Liver (tissue), 9 donors: ENCODE data around the gene DAND5. TPM values are rescaled to one million over a fixed set of nuclear protein-coding genes. Genes with fewer than 3 reads are reported as not detected.

Source experiments
- DNase-seq: peaks from one replicate; pipeline ENCODE4 v3.0.0-alpha.2; 2017; ENCODE audit warnings: low spot score
- H3K27ac ChIP-seq, 2 donors: one replicate each; pipeline ENCODE4 v1.7.0; 2013; ENCODE audit warnings: inconsistent platforms in 2 of 2, low read length in 2 of 2, control low read depth in 1 of 2, low read depth in 1 of 2, mild to moderate bottlenecking in 1 of 2
- H3K27me3 ChIP-seq, 4 donors: one replicate each; pipeline versions ENCODE4 v1.6.1 to v1.7.0; 2013; ENCODE audit warnings: low read length in 3 of 4, inconsistent platforms in 1 of 4, mild to moderate bottlenecking in 1 of 4, moderate library complexity in 1 of 4; ENCODE audit not compliant: control insufficient read depth in 4 of 4, insufficient read depth in 4 of 4
- H3K36me3 ChIP-seq, 4 donors: one replicate each; pipeline versions ENCODE4 v1.6.1 to v1.7.0; 2013; ENCODE audit warnings: low read length in 3 of 4, mild to moderate bottlenecking in 3 of 4, low read depth in 1 of 4, moderate library complexity in 1 of 4; ENCODE audit not compliant: control insufficient read depth in 4 of 4, insufficient read depth in 3 of 4
- H3K4me1 ChIP-seq, 4 donors: one replicate each; pipeline versions ENCODE4 v1.6.1 to v1.7.0; 2013; ENCODE audit warnings: low read length in 3 of 4, mild to moderate bottlenecking in 3 of 4, moderate library complexity in 1 of 4; ENCODE audit not compliant: control insufficient read depth in 4 of 4, insufficient read depth in 4 of 4
- H3K4me3 ChIP-seq, 3 donors: one replicate each; pipeline versions ENCODE4 v1.6.1 to v1.7.0; 2013; ENCODE audit warnings: low read length in 3 of 3, control low read depth in 1 of 3, low read depth in 1 of 3, mild to moderate bottlenecking in 1 of 3
- H3K9ac ChIP-seq, 2 donors: one replicate each; pipeline ENCODE4 v1.7.0; 2013; ENCODE audit warnings: low read length in 2 of 2, mild to moderate bottlenecking in 2 of 2, moderate library complexity in 2 of 2, control low read depth in 1 of 2, low read depth in 1 of 2
- H3K9me3 ChIP-seq, 4 donors: one replicate each; pipeline versions ENCODE4 v1.6.1 to v1.7.0; 2013; ENCODE audit warnings: low read length in 3 of 4; ENCODE audit not compliant: control insufficient read depth in 4 of 4
- EGR1 ChIP-seq, 2 donors: IDR thresholded peaks; 2 replicates each; pipeline ENCODE4 v1.6.1; 2016 to 2018; ENCODE audit warnings: antibody characterized with exemption in 2 of 2, low read depth in 2 of 2
- FOXA1 ChIP-seq: IDR thresholded peaks from 2 replicates; pipeline ENCODE4 v1.6.1; 2016; ENCODE audit warnings: antibody characterized with exemption
- FOXA2 ChIP-seq: IDR thresholded peaks from 2 replicates; pipeline ENCODE4 v1.6.1; 2016; ENCODE audit warnings: antibody characterized with exemption
- GABPA ChIP-seq, 2 donors: IDR thresholded peaks in 1 of 2; conservative IDR thresholded peaks in 1 of 2; 2 replicates each; pipeline ENCODE4 v1.6.1; 2016; ENCODE audit warnings: antibody characterized with exemption in 2 of 2, mild to moderate bottlenecking in 1 of 2, moderate library complexity in 1 of 2
- HNF4A ChIP-seq, 2 donors: conservative IDR thresholded peaks; 2 replicates each; pipeline ENCODE4 v1.6.1; 2016; ENCODE audit warnings: antibody characterized with exemption in 2 of 2, mild to moderate bottlenecking in 2 of 2
- HNF4G ChIP-seq: IDR thresholded peaks from 2 replicates; pipeline ENCODE4 v1.6.1; 2016; ENCODE audit warnings: antibody characterized with exemption
- JUND ChIP-seq, 2 donors: IDR thresholded peaks; 2 replicates each; pipeline ENCODE4 v1.6.1; 2016; ENCODE audit warnings: antibody characterized with exemption in 2 of 2
- NR2F2 ChIP-seq: IDR thresholded peaks from 2 replicates; pipeline ENCODE4 v1.6.1; 2016; ENCODE audit warnings: antibody characterized with exemption
- RAD21 ChIP-seq, 2 donors: IDR thresholded peaks; 2 replicates each; pipeline ENCODE4 v1.6.1; 2016; ENCODE audit warnings: antibody characterized with exemption in 2 of 2, mild to moderate bottlenecking in 2 of 2
- RXRA ChIP-seq, 2 donors: IDR thresholded peaks; 2 replicates each; pipeline ENCODE4 v1.6.1; 2017 to 2018; ENCODE audit warnings: antibody characterized with exemption in 2 of 2, mild to moderate bottlenecking in 1 of 2
- SP1 ChIP-seq: IDR thresholded peaks from 2 replicates; pipeline ENCODE4 v1.6.1; 2018; ENCODE audit warnings: antibody characterized with exemption, mild to moderate bottlenecking
- TAF1 ChIP-seq: conservative IDR thresholded peaks from 2 replicates; pipeline ENCODE4 v1.6.1; 2016; ENCODE audit warnings: antibody characterized with exemption, mild to moderate bottlenecking
- YY1 ChIP-seq: IDR thresholded peaks from 2 replicates; pipeline ENCODE4 v1.6.1; 2016; ENCODE audit warnings: antibody characterized with exemption, mild to moderate bottlenecking
- WGBS: extraction: QIAGEN DNeasy Blood & Tissue Kit; methylation state at CpG from one replicate; pipeline ENCODE4 v1.1.7; 2013; 5-methylcytosine and 5-hydroxymethylcytosine counted together
- polyA plus RNA-seq, 2 donors: library from polyadenylated mRNA; stranded (reverse) in 1 of 2; unstranded in 1 of 2; fragments of 200-250 nt in 1 of 2; fragments of >200 nt in 1 of 2; fragmentation: Nextera tagmentation in 1 of 2; extraction: Ambion mirVana in 1 of 2; gene quantifications; one replicate each; pipeline versions ENCODE4 v1.2.1 to v1.2.3, GENCODE V29; 2013 to 2015
- total RNA-seq, 2 donors: library from RNA; depleted of rRNA; stranded (reverse); fragments of >200 nt; gene quantifications; one replicate each; pipeline ENCODE4 v1.2.3, GENCODE V29; 2014
- TF ChIP-seq, protein P1 (sequence below): IDR thresholded peaks from 2 replicates; pipeline ENCODE4 v1.6.1; 2016; ENCODE audit warnings: antibody characterized with exemption
- TF ChIP-seq, protein P2 (sequence below): fragments of 150-350 bp; IDR thresholded peaks from 2 replicates; pipeline ENCODE4 v1.5.1; 2017; ENCODE audit warnings: improper control_type of control experiment, low read depth, low read length; ENCODE audit not compliant: missing input control
- TF ChIP-seq, protein P3 (sequence below): IDR thresholded peaks from 2 replicates; pipeline ENCODE4 v1.6.1; 2016; ENCODE audit warnings: antibody characterized with exemption
- TF ChIP-seq, protein P4 (sequence below): IDR thresholded peaks from 2 replicates; pipeline ENCODE4 v1.6.1; 2016; ENCODE audit warnings: antibody characterized with exemption, mild to moderate bottlenecking
- donor health status: healthy.
- donor health status: healthy.
- donor health status: healthy.
- donor health status: healthy.
- donor health status: healthy.

The DAND5 gene
- total and polyA plus RNA-seq, 4 donors, result 0.23 TPM; not detected in 3

DNA sequence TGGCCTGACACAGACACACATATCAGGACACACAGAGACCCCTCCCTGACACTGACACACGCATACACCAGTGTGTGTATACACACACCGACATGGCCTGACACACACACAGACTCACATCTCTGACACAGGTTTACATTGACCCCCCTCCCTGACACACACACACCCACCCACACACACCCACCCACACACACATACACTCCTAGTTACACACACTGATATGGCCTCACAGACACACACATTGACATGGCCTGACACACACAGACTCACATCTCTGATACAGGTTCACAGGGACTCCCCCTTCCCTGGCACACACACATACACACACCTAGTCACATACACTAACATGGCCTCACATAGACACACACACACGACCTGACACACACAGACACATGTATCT, 21.5 kb downstream of the DAND5 start:
- 74% methylated on average over 3 of the region's 3 CpGs for WGBS
- Histone ChIP-seq H3K4me3 (no peak overlapping the region), H3K27ac (no peak overlapping the region), H3K27me3 (no peaks in the 10 kb centered on the region), H3K4me1 (peaks cover 0 to 5% (median 0%) of the 10 kb centered on the region in 4 donors), H3K36me3 (no peaks in the 10 kb centered on the region), H3K9ac (no peak overlapping the region), H3K9me3 (no peaks in the 10 kb centered on the region)
- TF ChIP-seq HNF4A (conservative IDR thresholded peaks at IDR 0.05), result no peak
- TF ChIP-seq HNF4G, result no peak
- TF ChIP-seq, protein P1, sequence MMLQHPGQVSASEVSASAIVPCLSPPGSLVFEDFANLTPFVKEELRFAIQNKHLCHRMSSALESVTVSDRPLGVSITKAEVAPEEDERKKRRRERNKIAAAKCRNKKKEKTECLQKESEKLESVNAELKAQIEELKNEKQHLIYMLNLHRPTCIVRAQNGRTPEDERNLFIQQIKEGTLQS, result no peak
- no peak for TF ChIP-seq FOXA1
- TF ChIP-seq TAF1, result no peak
- no peak for TF ChIP-seq JUND (IDR thresholded peaks at IDR 0.05)
- TF ChIP-seq NR2F2, result no peak
- no peak for DNase-seq

DNA sequence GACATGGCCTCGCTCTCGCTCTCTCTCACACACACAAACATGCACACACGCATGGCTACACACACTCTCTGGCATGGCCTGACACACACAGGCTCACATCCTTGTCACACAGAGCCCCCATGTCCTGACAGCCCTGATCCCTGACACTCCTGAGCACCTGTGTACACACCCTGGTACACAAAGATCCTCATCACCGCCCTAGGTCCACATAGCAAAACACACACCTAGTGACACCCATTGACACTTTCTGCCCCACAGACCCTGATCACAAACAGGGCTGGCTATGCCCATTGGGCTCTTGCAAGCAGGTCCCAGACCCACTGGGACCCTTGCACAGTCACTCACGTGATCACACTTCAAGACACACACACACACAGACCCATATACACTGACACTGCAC, 21.9 kb downstream of the DAND5 start:
- no peak overlapping the region for H3K27ac ChIP-seq
- H3K36me3 ChIP-seq, result no peaks in the 10 kb centered on the region
- DNase-seq, result no peak
- no peak overlapping the region for H3K9ac ChIP-seq
- no peak overlapping the region for H3K4me3 ChIP-seq
- H3K27me3 ChIP-seq, result no peaks in the 10 kb centered on the region
- TF ChIP-seq GABPA (IDR thresholded peaks at IDR 0.05 in 1 of 2, conservative IDR thresholded peaks at IDR 0.05 in 1 of 2) (no peak), RXRA (IDR thresholded peaks at IDR 0.05) (no peak), FOXA2 (no peak), YY1 (no peak), SP1 (no peak), HNF4G (no peak)
- TF ChIP-seq, protein P2, sequence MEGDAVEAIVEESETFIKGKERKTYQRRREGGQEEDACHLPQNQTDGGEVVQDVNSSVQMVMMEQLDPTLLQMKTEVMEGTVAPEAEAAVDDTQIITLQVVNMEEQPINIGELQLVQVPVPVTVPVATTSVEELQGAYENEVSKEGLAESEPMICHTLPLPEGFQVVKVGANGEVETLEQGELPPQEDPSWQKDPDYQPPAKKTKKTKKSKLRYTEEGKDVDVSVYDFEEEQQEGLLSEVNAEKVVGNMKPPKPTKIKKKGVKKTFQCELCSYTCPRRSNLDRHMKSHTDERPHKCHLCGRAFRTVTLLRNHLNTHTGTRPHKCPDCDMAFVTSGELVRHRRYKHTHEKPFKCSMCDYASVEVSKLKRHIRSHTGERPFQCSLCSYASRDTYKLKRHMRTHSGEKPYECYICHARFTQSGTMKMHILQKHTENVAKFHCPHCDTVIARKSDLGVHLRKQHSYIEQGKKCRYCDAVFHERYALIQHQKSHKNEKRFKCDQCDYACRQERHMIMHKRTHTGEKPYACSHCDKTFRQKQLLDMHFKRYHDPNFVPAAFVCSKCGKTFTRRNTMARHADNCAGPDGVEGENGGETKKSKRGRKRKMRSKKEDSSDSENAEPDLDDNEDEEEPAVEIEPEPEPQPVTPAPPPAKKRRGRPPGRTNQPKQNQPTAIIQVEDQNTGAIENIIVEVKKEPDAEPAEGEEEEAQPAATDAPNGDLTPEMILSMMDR, result no peak
- TF ChIP-seq, protein P3, sequence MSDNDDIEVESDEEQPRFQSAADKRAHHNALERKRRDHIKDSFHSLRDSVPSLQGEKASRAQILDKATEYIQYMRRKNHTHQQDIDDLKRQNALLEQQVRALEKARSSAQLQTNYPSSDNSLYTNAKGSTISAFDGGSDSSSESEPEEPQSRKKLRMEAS, result no peak
- H3K9me3 ChIP-seq, result no peaks in the 10 kb centered on the region
- peaks cover 0 to 5% (median 2%) of the 10 kb centered on the region in 4 donors for H3K4me1 ChIP-seq
- 92% methylated on average over 5 of the region's 5 CpGs for WGBS

DNA sequence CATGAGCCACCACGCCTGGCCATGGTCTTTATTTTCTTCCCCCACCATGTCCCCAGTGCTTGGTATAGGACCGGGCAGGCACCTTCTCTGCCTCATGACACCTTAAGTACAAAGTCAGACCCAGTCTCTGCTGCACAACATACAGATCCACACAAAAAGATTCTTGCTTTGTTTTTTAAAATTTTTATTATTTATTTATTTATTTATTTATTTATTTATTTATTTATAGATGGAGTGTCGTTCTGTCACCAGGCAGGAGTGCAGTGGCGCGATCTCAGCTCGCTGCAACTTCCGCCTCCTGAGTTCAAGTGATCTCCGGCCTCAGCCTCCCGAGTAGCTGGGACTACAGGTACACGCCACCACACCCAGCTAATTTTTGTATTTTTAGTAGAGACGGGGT, 23.4 kb downstream of the DAND5 start:
- Histone ChIP-seq H3K27ac (no peak overlapping the region), H3K9ac (no peak overlapping the region), H3K36me3 (no peaks in the 10 kb centered on the region), H3K27me3 (no peaks in the 10 kb centered on the region), H3K9me3 (no peaks in the 10 kb centered on the region), H3K4me1 (peaks cover 3 to 17% (median 11%) of the 10 kb centered on the region in 4 donors), H3K4me3 (no peak overlapping the region)
- TF ChIP-seq GABPA (IDR thresholded peaks at IDR 0.05 in 1 of 2, conservative IDR thresholded peaks at IDR 0.05 in 1 of 2) (no peak), RXRA (IDR thresholded peaks at IDR 0.05) (no peak), YY1 (no peak), HNF4G (no peak), SP1 (no peak), RAD21 (IDR thresholded peaks at IDR 0.05) (no peak), TAF1 (no peak), FOXA2 (no peak), EGR1 (IDR thresholded peaks at IDR 0.05; ENCODE audit: low read depth in 2 of 2) (no peak), JUND (IDR thresholded peaks at IDR 0.05) (no peak), NR2F2 (no peak)
- TF ChIP-seq, protein P2, result no peak
- TF ChIP-seq, protein P4, sequence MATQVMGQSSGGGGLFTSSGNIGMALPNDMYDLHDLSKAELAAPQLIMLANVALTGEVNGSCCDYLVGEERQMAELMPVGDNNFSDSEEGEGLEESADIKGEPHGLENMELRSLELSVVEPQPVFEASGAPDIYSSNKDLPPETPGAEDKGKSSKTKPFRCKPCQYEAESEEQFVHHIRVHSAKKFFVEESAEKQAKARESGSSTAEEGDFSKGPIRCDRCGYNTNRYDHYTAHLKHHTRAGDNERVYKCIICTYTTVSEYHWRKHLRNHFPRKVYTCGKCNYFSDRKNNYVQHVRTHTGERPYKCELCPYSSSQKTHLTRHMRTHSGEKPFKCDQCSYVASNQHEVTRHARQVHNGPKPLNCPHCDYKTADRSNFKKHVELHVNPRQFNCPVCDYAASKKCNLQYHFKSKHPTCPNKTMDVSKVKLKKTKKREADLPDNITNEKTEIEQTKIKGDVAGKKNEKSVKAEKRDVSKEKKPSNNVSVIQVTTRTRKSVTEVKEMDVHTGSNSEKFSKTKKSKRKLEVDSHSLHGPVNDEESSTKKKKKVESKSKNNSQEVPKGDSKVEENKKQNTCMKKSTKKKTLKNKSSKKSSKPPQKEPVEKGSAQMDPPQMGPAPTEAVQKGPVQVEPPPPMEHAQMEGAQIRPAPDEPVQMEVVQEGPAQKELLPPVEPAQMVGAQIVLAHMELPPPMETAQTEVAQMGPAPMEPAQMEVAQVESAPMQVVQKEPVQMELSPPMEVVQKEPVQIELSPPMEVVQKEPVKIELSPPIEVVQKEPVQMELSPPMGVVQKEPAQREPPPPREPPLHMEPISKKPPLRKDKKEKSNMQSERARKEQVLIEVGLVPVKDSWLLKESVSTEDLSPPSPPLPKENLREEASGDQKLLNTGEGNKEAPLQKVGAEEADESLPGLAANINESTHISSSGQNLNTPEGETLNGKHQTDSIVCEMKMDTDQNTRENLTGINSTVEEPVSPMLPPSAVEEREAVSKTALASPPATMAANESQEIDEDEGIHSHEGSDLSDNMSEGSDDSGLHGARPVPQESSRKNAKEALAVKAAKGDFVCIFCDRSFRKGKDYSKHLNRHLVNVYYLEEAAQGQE, result no peak
- TF ChIP-seq, protein P1, result no peak
- TF ChIP-seq, protein P3, result no peak
- no peak for DNase-seq
- WGBS, result 95% methylated on average over 11 of the region's 11 CpGs
